HG03139 (cell line): ENCODE results near the gene RPL18.
A peak's percentile ranks its signal among the peaks of the same experiment; 100 is the strongest.
"Not testable (repeated sequence)": the region's sequence is repeated elsewhere in the genome, so short reads cannot be mapped to it uniquely, and the experiment has no call there.

Experiments used
- ATAC-seq: cut with Tn5 transposase; IDR thresholded peaks from one replicate; pipeline ENCODE4 v1.9.1; 2021; ENCODE audit not compliant: unreplicated experiment

The RPL18 gene

DNA sequence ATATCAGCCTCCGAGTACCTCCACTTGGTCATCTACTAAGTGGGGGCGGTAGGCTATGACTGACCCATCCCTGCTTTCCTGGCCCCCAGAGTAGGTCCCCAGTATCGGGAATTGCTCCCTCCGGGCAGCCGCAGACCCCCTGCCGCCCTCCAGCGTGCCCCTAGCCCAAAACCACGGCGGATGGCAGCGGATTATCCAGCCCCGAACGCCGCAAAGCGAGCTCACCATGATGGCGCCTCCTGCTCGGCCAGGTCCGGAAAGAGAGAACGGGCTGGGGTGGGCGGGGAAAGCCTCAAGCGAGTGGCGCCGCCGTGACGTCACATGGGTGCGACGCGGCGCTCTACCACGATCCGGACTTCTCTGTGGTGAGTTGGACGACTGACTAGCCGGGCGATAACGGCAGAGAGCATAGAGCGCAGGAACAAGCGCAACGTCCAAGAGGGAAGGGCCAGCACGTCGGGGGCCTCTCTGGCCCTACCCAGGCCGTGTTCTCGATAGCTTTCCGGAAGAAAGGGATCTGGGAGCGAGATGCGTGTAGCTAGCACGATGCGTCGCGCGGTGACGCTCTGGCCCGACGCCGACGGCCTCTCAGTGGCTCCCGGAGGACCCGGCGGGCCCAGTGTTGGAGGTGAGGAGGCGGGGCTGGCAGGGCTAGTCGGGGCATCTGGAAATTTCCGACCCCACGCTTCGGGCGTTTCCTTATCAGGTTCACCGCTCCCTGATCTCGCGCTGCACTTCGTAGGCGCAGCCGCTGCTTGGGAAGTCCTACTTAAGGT lies at the start of gene RPL18, which contains the start of gene SPHK2:
Gene RPL18, minus strand, starts transcription at position 263 of the 776 bp plus-strand sequence. Its CDS starts 35 bp downstream, at position 228.
Gene SPHK2, plus strand, starts transcription at position 591 of the 776 bp plus-strand sequence. CDS start 1,009 bp downstream, outside the sequence.
- ATAC-seq: peak; percentile 68

DNA sequence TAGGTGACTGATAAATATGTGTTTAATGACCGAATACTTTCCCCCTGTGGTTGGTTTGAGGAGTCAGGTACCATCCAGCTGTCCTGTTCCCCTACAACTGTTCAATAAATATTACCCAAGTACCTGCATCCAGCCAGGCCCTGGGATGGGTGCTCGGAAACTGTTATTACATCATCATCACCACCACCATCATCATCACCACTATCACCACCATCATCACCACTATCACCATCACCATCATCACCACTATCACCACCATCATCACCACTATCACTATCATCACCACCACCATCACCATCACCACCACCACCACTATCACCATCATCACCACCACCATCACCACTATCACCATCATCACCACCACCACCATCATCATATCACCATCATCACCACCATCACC lies 49.8 kb upstream of the RPL18 start:
- ATAC-seq: no peak

DNA sequence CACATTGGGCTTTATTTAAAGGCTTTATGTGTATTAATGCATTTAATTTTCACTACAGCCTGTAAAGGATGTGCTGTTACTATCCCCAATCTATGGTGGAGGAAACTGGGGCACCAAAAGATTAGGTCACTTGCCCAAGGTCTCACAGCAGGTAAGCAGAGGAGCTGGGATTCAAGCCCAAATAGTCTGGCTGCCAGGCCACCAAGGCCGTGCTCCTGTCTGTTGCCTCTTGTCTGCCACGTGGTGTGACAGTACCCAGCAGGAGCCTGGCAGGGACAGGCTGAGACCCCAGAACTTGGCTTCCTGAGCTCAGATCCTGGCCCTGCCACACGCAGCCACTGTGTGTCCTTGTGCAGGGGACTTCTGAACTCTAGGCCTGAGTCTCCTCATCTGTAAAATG lies 49.4 kb upstream of the RPL18 start:
- no peak for ATAC-seq

GRCh38 chr19:48665786-48666185 lies 46.8 kb upstream of the RPL18 start:
- no peak for ATAC-seq

DNA sequence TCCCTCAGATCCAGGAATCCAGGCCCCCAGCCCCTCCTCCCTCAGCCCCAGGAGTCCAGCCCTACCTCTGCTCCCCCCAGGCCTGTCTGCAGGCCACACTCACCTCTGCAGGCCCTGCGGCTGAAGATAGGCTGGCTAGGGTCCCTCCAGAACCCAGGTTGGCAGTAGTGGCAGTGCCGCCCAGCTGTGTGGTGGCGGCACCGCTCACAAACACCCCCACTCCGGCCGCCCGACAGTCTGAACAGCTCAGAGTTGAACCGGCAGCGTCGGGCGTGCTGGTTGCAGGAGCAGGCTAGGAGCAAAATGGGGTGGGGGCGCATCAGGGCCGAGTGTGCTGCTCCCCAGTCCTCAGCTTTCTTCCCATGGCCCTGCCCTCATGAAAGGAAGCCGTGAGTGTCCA lies 45.5 kb upstream of the RPL18 start:
- no peak for ATAC-seq

DNA sequence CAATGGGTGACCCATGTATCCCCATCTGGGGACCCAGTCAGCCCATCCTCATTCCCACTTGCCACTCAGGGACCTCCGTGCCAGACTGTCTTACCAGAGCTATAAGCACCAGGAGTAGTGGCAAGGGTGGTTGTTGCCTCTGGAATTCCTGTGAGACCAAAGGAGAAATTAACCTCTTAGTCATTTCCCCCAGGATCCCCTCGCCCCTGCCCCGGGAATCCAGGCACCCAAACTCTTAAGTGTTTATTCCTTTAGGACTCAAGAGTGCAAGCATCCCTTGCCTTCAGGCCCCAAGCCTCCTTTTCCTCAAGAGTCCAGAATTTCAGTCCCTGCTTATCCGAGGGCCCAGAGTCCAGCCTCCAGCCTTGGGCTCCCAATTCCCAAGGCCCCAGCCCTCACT lies 44.7 kb upstream of the RPL18 start:
- no peak for ATAC-seq

- ATAC-seq: no peak
Measured at GRCh38 chr19:48661711-48662090, 42.7 kb upstream of the RPL18 start.

GRCh38 chr19:48660852-48661710 lies 42.1 kb upstream of the RPL18 start:
- peak; percentile 72 for ATAC-seq

DNA sequence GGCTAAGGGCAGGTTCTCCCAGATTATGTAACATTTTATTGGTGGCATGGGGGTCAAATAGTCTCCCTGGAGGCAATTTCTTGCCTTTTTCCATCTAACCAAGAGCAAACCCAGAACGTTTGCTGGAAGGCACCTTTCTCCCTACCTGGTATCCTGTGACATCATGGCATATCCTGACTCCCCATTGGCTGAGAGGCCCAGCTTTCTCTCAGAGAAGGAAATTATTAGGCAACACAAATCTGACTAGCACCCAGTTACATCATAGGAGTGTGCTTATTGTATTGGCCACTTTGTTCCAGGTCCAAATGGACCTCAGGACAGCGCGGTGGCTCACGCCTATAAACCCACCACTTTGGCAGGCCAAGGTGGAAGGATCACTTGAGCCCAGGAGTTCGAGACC lies 40.8 kb upstream of the RPL18 start:
- no peak for ATAC-seq

- ATAC-seq: no peak
Measured at GRCh38 chr19:48658483-48658882, 39.5 kb upstream of the RPL18 start.

DNA sequence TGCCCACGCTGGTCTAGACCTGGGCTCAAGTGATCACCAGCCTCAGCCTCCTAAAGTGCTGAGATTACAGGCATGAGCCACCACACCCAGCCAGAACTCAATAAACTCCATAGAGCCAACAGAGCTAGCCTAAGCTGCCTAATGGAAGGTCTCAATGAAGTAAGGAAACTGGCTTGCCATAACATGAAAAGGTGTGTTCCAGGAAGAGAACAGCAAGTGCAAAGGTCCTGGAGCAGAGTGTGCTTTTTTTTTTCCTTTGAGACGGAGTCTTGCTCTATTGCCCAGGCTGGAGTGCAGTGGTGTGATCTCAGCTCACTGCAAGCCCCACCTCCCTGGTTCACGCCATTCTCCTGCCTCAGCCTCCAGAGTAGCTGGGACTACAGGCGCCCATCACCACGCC lies 38.9 kb upstream of the RPL18 start:
- ATAC-seq: not testable (repeated sequence)

DNA sequence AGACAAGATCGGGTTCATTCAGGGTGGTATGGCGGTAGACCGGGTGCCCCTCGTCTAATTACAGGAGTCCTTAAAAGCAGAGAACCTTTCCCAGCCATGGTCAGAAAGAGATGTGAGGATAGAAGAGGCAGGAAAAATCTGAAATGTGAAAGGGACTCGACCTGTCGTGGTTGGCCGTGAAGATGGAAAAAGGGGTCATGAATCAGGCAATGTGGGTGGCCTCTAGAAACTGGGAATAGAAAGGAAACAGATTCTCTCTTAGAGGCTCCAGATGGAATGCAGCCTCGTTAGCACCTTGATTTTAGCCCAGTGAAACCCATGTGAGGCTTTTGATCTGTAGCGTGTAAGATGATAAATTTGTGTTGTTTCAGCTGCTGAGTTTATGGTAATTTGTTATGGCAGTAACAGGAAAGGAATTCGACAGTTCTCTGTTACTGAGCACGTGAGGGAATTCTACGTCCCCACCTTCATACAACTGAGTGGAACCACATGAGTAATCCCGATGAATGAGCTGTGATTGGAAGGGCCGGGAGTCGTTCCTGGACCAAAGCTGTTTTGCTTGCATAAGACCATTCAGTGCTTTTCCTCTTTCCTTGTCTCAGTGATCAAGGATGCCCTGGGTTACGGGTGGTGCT lies 38.0 kb upstream of the RPL18 start:
- ATAC-seq: no peak

- no peak for ATAC-seq
Measured at GRCh38 chr19:48654299-48655059, 35.5 kb upstream of the RPL18 start.

- ATAC-seq: no peak
Measured at GRCh38 chr19:48651683-48652048, 32.7 kb upstream of the RPL18 start.

DNA sequence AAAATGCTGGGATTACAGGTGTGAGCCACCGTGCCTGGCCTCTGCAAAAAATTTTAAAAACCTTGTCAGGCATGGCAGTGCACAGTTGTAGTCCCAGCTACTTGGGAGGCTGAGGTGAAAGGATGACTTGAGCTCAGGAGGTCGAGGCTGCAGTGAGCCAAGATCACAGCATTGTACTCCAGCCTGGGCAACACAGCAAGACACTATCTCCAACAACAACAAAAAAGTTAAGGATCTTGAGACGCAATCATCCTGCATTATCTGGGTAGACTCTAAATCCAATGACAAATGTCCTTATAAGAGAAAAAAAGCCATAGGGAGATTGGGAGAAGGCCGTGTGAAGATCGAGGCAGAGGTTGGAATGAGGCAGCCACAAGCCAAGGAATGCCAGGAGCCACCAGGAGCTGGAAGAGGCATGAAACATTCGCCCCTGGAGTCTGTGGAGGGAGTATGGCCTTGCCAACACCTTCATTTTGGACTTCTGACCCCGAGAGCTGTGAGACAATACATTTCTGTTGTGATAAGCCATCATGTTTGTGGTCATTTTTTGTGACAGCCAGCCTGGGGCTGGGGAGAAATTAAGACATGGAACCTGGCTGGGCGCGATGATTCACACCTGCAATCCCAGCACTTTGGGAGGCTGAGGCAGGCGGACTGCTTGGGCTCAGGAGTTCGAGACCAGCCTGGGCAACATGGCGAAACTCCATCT lies 32.1 kb upstream of the RPL18 start:
- ATAC-seq: no peak

DNA sequence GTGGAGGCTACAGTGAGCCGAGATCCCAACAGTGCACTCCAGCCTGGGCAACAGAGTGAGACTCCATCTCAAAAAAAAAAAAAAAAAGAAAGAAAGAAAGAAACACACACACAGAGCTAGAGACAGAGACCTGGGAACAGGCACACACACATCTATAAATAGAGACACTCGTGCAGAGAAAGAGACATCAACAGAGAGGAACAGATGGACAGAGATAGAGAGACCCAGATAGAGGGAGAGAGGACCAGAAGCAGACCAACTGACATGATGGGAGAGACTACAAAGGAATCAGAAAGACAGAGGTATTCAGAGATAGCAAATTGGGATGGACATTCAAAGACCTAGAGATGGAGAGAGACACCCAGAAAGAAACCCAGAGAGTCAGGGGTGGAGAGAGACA lies 29.2 kb upstream of the RPL18 start:
- no peak for ATAC-seq

DNA sequence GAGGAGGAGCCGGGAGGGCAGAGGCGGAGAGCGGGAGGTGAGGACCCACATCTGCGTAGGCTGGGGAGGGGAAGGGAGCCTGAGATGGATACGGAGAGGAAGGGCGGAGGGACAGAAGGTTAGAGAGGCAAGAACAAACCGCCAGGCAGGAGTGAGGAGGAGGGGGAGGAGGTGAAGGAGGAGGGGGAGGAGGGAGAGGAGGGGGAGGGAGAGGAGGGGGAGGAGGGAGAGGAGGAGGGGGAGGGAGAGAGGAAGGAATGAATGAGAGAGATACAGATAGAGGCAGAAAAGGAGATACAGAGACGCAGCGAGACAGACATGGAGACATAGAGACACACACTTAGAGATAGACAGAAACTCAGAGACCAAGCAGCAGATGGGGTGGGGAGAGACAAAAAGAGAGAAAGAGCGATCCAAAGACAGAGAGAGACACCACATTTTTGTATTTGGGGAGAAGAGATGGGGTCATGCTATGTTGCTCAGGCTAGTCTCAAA lies 27.8 kb upstream of the RPL18 start:
- ATAC-seq: no peak

- ATAC-seq: peak; percentile 74
Measured at GRCh38 chr19:48646001-48646721, 27.2 kb upstream of the RPL18 start, which contains the start of gene CA11. Gene CA11 (minus strand): TSS chr19:48646187. CDS start chr19:48645632, 555 bp downstream.

DNA sequence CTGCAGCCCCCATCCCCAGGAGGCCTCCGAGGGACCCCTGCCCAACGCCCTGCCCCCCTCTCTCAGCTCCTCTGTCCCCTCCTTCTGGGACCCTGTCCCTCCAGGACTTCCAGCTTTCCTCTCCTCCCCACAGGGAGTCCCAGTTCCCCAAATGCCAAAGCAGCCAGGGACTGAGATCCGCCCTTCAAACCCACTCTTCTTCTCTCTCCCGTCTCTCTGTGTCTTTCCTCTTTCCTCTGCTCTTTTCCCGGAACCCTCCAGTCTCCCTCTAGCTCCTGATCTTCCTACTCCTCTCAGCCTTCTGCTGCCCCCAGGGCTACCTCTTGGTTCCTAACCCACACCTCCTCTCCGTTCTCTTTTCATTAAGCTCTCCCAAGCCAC lies 26.6 kb upstream of the RPL18 start:
- ATAC-seq: no peak
